ENCODE measurements around the gene FUT2.

The FUT2 gene

DNA sequence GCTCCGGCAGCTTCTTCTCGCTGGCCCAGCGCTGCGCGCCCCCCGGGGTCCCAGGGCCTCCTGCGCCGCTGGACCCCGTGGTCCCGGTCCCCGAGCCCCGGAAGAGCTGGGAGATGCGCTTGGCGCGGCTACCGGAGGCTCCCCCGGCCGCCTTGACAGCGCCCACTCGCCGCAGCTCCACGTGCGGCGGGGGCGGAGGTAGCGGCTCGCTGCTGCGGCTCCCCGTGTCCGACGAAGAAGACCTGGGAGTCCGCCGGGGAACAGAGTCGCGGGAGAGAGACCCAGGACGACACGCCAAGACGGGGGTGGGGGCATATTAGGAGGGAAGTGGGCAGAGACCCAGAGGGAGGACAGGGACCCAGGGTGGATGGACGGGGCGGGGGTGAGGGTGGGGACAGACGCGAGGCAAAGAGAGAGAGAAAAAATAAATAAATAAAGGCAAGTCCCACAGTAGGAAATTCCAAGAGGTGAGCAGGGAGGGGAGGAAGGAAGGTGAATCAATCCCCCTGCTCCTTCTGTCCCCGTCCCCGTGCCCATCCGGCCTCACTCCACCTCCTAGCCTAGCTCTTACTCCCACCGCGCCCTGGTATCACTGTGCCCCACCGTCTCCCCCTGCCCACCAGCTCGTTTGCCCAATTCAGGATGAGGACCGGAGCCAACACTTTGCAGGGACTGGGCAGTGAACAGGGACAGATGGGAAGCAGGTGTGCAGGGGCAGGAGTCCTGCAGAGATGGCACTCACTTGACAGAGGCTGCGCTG is 43.8 kb downstream of the FUT2 start:
- H3K4me3 ChIP-seq (ENCODE audit: control insufficient read depth, low read depth, low read length): no peak overlapping the region
- no peak for DNase-seq (ENCODE audit: low read depth)
- TF ChIP-seq, protein P1, sequence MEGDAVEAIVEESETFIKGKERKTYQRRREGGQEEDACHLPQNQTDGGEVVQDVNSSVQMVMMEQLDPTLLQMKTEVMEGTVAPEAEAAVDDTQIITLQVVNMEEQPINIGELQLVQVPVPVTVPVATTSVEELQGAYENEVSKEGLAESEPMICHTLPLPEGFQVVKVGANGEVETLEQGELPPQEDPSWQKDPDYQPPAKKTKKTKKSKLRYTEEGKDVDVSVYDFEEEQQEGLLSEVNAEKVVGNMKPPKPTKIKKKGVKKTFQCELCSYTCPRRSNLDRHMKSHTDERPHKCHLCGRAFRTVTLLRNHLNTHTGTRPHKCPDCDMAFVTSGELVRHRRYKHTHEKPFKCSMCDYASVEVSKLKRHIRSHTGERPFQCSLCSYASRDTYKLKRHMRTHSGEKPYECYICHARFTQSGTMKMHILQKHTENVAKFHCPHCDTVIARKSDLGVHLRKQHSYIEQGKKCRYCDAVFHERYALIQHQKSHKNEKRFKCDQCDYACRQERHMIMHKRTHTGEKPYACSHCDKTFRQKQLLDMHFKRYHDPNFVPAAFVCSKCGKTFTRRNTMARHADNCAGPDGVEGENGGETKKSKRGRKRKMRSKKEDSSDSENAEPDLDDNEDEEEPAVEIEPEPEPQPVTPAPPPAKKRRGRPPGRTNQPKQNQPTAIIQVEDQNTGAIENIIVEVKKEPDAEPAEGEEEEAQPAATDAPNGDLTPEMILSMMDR (IDR thresholded peaks at IDR 0.05; ENCODE audit: control insufficient read depth, insufficient read depth, low read depth, low read length, missing control alignments): no peak

DNA sequence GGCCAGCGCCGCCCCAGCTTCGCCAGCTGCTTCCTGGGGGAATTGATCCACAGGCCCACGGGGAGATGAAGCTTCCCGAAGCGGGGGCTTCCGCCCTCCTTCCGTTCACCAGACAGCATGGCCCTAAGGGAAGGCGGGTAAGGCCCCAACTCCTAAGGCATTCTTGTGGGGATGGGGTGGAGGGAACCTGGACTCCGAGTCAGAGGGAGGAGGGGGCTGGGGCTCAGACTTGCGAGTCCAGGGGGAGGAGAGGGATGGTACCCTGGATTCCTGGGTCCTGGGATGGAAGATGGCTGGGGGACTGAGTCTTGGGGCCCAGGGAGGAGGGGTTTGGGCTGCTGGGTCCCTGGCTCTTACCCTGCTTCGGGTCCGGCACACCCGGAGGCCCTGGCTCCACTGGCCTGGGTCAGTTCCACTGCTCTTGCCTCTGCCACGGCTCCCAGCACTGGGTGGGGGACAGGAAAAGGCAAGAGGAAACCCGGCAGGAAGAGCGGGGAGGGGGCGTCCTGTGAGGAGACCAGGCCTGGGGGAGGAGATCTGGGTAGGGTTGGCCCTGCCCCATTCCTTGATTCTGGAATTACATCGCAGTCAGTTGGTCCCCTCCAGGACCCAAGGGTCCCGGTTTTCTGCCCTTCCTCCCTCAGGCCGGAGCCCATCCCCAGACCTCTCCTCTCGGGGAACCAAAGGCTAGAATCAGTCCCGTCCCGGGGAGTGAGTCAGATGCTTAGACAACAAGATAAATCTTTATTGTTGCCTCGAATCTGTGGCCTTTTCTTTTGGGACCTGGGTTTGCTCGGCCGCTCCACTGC is 44.6 kb downstream of the FUT2 start, which contains the start of gene RASIP1:
Gene RASIP1 (minus strand): TSS at position 447 of the 809 bp plus-strand sequence. CDS start 328 bp downstream, at position 119.
- no peak for DNase-seq (ENCODE audit: low read depth)
- H3K4me3 ChIP-seq (ENCODE audit: control insufficient read depth, low read depth, low read length): no peak within 1 kb of the TSS
- TF ChIP-seq, protein P1 (IDR thresholded peaks at IDR 0.05; ENCODE audit: control insufficient read depth, insufficient read depth, low read depth, low read length, missing control alignments): no peak

DNA sequence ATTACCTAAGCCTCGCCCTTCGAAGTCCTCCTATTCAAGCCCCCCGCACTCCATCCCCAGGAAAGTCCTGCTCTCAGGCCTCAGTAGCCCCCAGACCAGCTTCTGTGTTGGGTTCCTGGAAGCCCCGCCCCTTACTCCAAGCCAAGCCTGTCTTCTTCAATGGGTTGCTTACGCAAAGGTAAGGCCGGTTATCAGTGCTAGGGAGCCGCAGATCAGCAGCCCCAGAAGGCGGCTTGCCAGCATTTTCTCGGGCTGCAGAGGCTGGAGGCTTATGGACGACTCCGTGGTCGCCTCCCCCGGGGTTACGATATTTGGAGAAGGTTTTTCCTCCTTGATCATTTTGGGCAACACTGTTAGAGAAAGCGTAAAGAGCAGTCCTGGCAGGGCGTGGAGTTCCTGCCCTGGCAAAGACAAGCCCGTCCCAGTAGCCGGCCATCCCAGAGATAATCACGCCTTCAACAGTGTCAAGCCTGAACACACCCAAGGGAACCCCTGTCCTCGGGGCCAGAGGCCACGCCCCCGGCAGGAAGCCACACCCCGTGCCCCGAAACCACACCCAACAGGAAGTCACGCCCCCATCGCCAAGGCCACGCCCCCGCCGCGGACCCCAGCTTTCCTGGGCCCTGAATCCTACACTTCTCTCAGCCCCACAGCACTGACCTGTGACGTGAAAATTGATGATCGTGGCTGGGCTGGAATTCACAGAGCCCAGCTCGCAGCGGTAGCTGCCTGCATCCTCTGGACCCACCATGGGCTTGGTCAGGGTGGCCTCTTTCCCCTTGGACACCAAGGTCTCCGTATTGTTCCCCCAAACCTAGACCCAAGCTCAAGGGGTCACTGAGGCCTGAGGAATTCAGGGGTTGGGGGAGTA is 45.6 kb downstream of the FUT2 start:
- no peak overlapping the region for H3K4me3 ChIP-seq (ENCODE audit: control insufficient read depth, low read depth, low read length)
- DNase-seq (ENCODE audit: low read depth): no peak
- TF ChIP-seq, protein P1 (IDR thresholded peaks at IDR 0.05; ENCODE audit: control insufficient read depth, insufficient read depth, low read depth, low read length, missing control alignments): no peak

DNA sequence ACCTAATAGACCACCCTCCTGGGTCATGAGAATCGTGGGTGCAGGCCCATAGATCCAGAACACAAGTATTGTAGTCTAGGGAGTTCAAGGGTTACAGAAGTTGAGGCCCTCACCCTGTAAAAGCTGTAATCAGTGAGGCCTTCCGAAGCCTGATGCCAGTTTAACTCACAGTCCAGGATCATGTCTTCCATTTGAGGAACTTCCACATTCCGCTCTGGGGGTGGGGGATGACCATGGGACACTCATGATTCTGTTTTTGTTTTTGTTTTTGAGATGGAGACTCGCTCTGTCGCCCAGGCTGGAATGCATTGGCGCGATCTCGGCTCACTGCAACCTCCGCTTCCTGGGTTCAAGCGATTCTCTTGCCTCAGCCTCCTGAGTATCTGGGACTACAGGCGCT is 46.3 kb downstream of the FUT2 start:
- H3K4me3 ChIP-seq (ENCODE audit: control insufficient read depth, low read depth, low read length): no peak overlapping the region
- no peak for DNase-seq (ENCODE audit: low read depth)
- TF ChIP-seq, protein P1 (IDR thresholded peaks at IDR 0.05; ENCODE audit: control insufficient read depth, insufficient read depth, low read depth, low read length, missing control alignments): no peak

DNA sequence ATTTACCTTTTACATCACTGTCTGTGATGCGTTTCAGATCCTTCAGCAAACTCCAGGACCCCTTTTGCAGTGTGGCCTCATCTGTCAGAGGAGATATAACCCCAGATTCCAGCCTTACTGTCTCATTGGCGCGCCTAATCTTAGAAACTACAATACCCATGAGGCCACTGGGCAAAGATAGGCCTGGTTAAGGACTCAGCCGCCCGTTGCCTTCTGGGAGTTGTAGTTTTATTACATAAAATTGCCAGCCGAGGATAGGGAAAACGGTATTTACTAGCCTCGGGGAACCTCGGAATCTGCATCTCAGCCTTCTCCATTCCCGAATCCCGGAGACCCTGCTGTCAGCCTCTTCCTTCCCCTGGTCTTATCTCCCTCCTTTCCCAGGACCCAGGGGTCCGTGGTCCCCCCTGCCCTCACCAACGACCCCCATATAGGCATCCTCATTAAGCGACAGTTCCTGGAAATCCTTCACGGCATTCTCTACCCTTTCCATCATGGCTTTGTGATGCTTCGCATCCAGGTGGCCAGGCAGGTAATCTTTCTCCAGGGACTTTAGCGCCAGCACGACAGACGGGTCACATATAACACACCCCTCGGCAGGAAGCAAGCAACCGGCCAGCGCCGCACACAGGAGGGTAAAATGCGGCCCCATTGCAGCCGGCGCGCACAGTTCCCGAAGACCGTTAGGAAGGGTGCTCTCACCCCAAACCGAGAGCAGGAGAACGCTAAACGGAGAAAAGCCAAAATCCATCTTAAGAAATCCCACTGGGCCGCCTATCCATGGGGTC is 49.6 kb downstream of the FUT2 start:
- no peak overlapping the region for H3K4me3 ChIP-seq (ENCODE audit: control insufficient read depth, low read depth, low read length)

More for the DNA sequence above, 49.6 kb downstream of the FUT2 start:
- no peak for DNase-seq (ENCODE audit: low read depth)
- TF ChIP-seq, protein P1 (IDR thresholded peaks at IDR 0.05; ENCODE audit: control insufficient read depth, insufficient read depth, low read depth, low read length, missing control alignments): no peak

Measured in AG09309 (cell line).